Activated CD4-positive, alpha-beta T cell treated with anti-CD3 and anti-CD28 coated beads, Interleukin-2, amount 50 U/mL, for 24 hours (primary cell): ENCODE results near the gene SV2C.

Experiments used
- DNase-seq, 2 donors: peaks; one replicate each; pipeline ENCODE4 v3.0.0-alpha.2; 2020; ENCODE audit warnings: low read depth in 1 of 2, low spot score in 1 of 2

Gene SV2C

DNA sequence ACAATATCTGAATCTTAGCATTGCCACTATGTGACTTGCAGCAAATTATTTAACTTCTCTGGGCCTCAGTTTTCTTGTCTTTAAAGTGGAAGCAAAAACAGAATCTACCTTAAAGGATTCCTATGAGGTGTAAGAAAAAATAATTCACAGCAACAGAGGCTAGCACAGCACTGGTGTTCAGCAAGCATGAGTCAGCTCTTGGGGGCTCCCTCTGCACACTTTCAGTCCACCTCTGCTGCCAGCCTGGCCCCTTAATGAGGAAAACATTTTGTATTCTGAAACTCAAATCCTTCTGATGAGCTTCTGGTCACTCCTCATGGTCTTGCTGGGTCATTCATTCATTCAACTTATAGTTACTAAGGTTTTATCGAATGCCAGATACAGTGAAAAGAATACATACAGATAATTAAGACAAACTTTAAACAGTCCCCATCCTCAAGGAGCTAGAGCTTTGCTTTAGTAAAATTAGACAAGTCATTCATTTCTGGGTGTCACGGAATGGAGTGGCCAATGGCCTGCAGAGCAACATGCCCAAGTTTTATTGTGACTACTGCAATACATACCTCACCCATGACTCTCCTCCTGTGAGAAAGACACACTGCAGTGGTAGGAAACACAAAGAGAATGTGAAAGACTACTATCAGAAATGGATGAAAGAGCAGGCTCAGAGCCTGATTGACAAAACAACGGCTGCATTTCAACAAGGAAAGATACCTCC is 293.1 kb downstream of the SV2C start:
- no peak for DNase-seq

DNA sequence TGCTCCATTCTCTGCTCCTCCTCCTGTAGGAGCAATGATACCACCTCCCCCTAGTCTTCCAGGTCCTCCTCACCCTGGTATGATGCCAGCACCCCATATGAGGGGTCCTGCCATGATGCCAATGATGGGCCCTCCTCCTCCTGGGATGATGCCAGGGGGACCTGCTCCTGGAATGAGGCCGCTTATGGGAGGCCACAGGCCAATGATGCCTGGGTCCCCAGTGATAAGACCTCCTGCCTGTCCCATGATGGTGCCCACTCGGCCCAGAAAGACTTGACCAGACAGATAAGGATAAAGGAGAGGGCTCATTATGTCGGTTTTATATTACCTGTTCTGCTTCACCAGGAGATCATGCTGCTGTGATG is 293.7 kb downstream of the SV2C start:
- no peak for DNase-seq

DNA sequence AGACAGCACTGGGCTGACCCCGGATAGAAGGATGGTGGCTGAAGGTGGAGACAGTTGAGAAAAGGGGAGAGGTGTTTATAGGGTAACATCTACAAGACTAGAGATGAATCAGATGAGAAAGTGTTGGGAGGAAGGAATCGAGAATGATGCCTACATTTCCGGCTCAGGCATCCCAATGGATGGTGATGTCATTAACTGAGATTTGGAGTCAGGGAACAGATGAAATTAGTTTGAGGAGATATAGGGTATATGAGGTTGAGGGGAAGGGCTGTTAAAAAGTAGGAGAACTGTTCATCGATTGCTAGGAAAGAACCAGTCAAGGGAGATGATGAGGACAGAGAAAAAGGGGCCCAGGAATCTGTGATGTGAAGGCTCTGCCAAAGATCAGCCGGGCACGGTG is 295.2 kb downstream of the SV2C start:
- no peak for DNase-seq

DNA sequence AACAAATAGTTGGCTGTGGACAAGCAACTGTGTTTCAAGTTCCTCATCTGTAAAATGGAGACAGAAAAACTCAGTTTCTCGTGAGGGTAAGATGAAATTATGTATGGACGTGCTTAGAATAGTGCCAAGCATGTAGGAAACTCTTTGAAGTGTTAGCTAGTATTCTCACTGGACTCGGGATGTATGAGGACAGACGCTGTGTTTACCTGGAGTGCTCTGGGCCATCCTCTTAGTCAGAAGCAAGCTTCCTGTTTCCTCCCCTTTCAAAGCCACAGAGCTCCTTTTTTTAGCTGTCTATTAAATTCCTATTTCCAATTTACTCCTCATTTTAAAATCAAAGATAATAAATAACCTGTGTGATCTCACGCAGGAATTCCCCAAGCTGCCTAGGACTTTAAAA is 296.1 kb downstream of the SV2C start:
- DNase-seq: no peak

- no peak for DNase-seq
Observed at GRCh38 chr5:76379855-76380254, 296.7 kb downstream of the SV2C start.

DNA sequence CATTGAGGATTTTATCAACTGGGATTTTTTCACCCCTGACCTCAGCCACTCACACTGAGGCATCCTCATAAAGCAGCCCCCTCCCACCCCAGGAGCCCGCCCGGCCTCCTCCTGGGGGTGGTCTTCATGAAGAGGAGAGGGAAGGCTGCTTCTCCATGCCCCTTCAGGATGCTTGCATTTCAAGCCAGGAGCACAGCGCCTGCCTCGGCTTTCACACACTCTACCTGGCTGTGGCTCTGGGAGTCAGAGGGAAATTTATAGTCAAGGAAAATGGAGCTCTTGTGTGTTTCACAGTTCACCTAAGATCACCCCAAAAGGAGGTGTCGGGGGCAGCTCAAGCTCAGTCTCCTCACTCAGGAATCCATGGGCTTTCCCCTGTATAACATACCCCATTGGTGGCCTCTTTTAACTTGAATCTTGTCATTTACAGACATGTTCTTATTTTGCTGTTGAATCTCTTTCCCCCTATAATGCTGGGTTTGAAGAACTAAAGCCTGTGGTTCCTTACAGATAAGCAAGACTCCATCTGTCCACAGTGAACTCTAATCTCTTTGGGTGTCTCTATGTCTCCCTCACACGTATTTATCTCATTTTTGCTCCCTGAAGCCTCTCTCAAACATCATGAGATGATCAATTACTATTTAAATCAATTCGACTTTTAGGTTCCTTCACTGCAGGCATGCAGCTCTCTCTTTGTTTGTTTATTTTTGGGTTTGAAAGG is 297.3 kb downstream of the SV2C start:
- DNase-seq: no peak

DNA sequence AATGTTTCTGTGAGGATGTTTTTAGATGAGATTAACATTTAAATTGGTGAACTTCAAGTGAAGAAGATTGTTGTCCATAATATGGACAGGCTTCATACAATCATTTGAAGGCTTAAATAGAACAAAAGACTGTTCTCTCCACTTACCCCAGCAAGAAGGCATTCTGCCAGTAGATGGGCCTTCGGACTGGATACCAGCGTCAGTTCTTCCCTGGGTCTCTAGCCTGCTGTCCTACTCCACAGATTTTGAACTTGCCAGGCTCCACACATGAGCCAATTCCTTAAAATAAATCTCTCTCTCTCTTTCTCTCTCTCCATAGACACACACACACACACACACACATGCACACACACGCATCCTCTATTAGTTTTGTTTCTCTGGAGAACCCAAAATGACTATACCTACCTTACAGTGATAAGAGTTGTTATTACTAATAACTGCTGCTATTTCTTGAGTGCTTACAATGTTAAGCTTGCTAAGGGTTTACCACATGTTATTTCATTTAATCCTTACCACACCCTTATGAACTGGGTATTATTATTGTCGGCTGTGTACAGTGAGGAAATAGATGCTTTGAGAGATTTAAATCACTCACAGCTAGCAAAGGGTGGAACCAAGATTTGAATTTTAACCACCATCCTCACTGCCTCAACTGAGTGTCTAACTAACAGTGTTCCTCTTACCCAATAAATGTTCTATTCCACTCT is 300.1 kb downstream of the SV2C start:
- DNase-seq: no peak

DNA sequence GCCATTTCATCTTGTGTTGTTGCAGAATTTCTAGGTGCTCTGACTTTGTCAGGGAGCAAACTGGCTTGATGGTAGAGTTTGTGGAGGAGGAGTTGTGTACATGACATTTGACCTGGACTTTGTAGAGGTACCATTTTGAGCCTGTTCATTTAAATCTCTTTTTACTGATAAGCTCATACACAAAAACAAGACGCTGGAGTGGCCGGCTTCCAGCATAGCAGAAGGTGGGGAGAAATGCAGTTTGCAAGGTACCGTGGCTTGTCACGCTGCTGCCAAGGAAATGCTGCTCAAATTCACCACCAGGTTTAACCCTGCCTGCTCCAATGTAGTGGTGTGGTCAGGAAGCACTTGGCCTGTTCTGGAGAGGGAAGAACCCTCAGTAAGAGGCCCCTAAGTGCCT is 301.0 kb downstream of the SV2C start:
- DNase-seq: no peak

DNA sequence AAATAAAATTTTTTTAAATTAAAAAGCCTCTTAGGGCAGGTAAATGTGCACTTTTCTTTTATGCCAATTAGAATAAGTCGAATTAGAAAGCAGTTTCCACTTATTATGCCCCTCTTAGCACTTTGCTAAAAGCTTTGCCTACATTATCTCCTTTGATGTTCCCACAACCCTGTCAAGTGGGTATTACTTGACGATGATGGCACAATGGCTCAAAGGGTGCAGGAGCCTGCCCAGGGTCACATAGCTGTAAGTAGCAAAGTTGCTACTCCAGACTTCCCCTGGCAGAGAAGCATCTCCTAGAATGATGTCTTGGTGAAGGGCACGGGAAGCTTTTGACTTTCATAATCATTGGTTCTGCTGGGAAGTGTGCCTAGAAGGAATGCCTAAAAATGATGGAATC is 301.5 kb downstream of the SV2C start:
- no peak for DNase-seq

DNA sequence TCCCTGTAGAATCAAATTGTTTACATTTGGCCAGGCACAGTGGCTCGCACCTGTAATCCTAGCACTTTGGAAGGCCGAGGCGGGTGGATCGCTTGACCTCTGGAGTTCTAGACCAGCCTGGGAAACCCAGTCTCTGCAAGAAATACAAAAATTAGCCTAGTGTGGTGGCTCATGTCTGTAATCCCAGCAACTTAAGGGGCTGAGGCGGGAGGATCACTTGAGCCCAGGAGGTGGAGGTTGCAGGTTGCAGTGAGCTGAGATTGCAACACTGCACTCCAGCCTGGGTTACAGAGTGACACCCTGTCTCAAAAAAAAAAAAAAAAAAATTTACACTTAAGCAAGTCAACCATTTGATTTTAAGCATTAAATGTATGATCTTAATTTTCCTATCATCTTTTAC is 302.4 kb downstream of the SV2C start:
- no peak for DNase-seq

- no peak for DNase-seq
Observed at GRCh38 chr5:76386360-76386759, 303.2 kb downstream of the SV2C start.

GRCh38 chr5:76388236-76388635 is 305.1 kb downstream of the SV2C start:
- DNase-seq: no peak

DNA sequence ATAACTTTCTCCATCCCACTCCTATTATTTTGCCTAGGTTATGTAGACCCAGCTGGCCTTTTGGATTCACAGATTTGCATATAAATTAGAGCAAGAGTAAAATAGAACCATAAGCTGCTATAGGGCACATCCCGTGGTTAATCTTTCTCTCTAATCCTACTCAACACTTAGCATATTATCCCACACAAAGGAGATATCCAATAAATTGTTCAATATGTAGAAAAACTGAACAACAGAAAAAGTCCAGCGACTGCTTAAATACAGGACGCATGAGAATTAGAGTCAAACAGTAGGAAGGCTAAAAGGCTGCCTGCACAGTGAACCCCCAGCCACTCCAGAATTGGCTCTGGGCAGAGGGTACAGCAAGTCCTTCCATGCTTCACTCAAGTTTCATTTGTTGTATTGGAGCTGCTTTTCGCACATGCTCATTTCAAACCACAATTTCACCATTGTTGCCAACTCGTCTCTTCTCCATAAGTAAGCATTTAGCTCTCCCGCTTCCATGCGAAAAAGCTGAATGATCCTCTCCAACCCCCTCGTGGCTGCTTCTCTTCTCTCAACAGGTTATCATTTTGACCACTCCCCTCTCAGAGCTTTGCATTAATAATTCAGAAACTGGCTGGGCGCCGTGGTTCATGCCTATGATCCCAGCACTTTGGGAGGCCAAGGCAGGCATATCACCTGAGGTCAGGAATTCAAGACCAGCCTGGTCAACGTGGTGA is 305.8 kb downstream of the SV2C start:
- no peak for DNase-seq

- no peak for DNase-seq
Observed at GRCh38 chr5:76389513-76390154, 306.5 kb downstream of the SV2C start.

DNA sequence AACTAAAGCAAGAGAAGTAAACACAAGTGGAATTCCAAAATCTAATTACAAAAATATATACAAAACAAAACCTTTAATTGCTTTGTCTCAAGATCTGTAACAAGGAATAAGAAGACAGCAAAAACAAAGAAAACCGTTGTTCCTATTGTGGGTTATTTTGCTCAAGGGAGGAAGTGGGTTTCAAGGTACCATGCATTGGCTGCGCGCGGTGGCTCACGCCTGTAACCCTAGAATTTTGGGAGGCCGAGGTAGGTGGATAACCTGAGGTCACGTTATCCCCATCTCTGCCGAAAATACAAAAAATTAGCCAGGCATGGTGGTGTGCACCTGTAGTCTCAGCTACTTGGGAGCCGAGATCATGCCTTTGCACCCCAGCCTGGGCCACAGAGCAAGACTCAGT is 307.8 kb downstream of the SV2C start:
- DNase-seq: no peak

- DNase-seq: no peak
Observed at GRCh38 chr5:76393035-76393680, 310.0 kb downstream of the SV2C start.

DNA sequence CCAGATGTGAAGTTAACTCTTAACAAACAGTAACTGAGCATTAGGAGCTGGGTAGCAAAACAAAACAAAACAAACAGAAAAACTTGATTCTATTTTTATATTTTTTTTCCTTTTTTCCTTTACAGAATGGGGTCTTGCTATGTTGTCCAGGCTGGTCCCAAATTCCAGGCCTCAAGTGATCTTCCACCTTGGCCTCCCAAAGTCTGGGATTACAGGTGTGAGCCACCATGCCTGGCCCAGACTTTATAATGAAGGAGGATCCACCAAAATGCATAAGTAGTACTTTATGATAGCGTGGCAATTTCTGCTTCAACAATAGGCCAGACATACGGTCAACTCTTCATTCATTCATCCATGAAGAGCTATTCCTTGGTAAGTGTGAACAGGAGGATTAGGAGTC is 314.0 kb downstream of the SV2C start:
- no peak for DNase-seq

DNA sequence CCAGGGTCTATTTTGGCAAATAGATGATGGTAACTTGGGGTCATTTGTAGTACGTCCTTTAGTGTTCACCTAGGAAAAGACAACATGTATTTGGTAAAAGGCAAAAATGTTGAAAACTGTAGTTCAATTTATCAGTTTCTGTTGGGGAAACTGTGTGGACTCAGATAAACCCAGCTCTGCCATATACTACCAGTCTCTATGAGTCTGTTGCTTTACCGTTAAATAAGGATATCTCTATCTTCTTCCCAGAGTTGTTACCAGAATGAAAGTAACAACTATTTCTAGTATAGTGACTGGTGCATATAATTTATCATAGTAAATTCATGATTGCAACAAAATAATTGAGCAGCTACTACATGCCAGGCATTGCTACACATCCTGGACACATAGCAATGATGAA is 316.1 kb downstream of the SV2C start:
- DNase-seq: no peak

- DNase-seq: no peak
Observed at GRCh38 chr5:76400466-76400865, 317.3 kb downstream of the SV2C start.

DNA sequence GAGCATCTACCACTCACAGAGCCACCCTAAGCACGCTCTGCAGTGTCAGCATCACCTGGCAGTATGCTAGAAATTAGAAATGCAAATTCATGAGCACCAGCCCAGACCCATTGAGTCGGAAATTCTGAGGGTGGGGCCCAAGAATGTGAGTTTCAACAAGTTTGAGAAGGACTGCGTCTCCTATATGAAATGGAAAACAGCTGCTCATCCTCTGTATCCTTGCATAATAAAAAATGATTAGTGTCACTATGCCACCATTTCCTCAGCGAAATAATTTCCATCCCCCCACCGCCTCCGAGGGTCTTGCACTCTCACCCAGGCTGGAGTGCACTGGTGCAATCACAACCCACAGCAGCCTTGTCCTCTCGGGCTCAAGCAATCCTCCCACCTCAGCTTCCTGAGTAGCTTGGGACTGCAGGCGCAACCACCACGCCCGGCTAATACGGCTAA is 318.6 kb downstream of the SV2C start:
- DNase-seq: peak; percentile 9 to 41
